Spleen (tissue), 7 donors: Measurements from ENCODE around the gene SELENOT.

Experiments used
- CTCF ChIP-seq, 11 experiments: fragments of 200-600 bp in 7 of 11; fragments of 450-650 bp in 4 of 11; sonication (generic) in 4 of 11; IDR thresholded peaks in 8 of 11; conservative IDR thresholded peaks in 3 of 11; 1 replicate in 7 of 11; 2 replicates in 4 of 11; pipeline versions ENCODE4 v1.4.0 to v1.8.0; 2016 to 2021; ENCODE audit warnings: antibody characterized with exemption in 11 of 11, inconsistent platforms in 4 of 11, mild to moderate bottlenecking in 1 of 11
- POLR2A ChIP-seq, 3 donors: fragments of 450-650 bp; IDR thresholded peaks; one replicate each; pipeline ENCODE4 v1.5.1; 2017; ENCODE audit warnings: antibody characterized with exemption in 3 of 3, mild to moderate bottlenecking in 1 of 3
- POLR2AphosphoS5 ChIP-seq, 3 donors: sonication (generic); formaldehyde crosslinking; IDR thresholded peaks; one replicate each; pipeline ENCODE4 v1.5.1; 2017; ENCODE audit warnings: antibody characterized with exemption in 3 of 3
- donor health status: DM: no; HTN: no; CAD: no; lungs with moderate emphysema.
- donor health status: DM: no; HTN: no; CAD: no.
- donor health status: DM: no; HTN: no; CAD: no.

- TF ChIP-seq CTCF (IDR thresholded peaks at IDR 0.05 in 8 of 11, conservative IDR thresholded peaks at IDR 0.05 in 3 of 11) (no peak), POLR2A (IDR thresholded peaks at IDR 0.05) (no peak), POLR2AphosphoS5 (IDR thresholded peaks at IDR 0.05) (no peak)
Observed at GRCh38 chr3:150626148-150626930, 23.2 kb downstream of the SELENOT start.
